SH-SY5Y (cell line): ENCODE data around the gene ARX.

Source experiments
- GATA2 ChIP-seq: IDR thresholded peaks from 2 replicates; pipeline ENCODE4 v1.6.1; 2011; ENCODE audit warnings: mild to moderate bottlenecking, low read depth, low read length
- GATA3 ChIP-seq: IDR thresholded peaks from 2 replicates; pipeline ENCODE4 v1.6.1; 2011; ENCODE audit warnings: low read depth, mild to moderate bottlenecking, low read length, moderate library complexity

ARX gene

DNA sequence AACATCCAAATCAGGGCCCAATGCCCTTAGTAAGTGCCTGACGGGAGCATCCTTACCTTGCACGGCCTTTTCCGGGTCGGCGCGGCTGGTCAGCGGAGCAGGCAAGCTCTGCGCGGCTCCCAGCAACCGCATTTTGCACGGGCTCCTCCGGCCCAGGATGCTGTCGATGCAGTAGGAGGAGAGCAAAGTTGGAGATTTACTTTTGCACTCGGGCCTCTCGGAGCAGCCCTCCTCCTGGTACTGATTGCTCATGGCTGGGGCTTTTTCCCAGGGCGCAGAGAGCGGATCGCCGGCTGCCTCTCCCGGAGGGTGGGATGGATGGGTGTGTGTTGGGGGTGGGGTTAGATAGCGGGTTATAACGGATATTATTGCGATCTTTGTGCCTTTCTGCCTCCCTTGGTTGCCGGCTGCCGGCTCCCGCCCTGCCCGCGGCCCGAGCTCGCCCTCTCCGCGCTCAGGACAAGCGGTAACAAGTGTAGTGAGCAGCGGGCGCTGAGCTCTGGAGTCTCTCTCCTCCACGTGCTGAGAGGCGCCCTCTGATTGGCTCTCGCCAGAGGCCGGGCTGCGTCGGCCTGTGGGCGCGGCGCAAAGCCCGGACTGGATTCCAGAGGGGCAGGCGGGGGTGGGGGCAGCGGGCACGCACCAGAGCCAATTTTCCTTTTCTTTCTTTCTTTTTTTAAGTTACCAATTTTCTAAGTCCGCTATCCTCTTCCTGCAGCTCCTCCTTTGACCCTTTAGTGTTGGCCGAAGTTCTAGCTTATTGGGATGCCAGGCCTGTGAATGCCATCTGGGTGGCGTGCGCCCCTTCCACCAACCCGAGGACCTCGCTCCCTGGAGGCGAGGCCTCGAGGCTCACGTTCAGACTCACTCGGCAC, at the start of gene ARX:
Gene ARX, minus strand, starts transcription at position 480 of the 875 bp plus-strand sequence. Its CDS starts 228 bp downstream, at position 252.
- TF ChIP-seq GATA3 (no peak), GATA2 (no peak)

DNA sequence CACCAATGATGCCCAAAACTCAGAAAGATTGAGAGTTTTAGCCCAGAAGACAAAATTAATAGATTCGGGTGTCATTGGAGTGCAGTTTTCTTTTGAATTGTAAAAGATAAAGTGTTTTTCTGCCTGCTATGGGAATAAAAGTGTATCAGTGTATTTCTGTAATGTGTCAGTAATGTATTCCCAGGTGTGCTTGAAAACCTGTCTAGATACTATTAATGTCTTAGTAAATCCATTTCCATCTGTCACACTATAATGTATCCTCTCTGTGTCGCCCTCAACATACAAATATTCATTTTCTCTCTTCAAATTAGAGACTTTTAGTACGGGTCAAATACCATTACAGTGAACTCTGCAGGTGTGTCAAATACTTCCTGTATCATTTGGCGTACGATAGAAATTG, 43.5 kb upstream of the ARX start:
- TF ChIP-seq GATA2 (no peak), GATA3 (no peak)

DNA sequence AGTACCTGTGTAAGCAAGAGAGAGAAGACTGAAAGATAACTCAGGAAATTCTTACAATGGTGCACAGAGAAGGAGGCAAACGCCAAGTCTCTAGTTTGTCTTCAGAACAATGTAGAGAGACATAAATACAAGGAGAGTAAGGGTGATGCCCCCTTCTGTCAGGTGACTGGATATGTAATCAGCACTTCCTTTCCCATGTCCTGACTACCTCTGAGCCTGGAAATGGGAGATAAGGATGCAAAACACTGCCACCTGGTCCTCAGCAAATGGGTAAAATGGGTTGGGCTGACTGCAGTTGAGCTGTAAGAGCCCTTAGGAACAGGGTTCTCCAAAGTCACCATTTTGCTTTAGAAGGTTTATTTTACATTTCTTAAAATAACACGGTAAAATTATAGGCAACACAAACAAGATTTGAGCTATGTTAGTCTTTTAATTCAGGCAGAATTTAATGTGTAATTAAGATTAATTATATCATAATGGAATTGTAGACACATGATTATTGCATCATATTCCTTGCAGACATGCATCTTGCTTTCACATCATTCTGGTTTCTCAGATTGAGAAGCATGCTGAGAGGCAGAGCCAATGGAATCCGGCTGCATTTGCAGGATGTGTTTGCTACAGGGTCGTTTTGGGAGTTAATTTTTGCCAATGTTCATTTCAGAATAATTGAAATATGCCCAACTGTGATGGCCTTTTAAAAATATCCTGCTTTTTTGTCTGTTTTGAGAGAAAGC, 37.2 kb upstream of the ARX start:
- TF ChIP-seq GATA2 (no peak), GATA3 (no peak)

DNA sequence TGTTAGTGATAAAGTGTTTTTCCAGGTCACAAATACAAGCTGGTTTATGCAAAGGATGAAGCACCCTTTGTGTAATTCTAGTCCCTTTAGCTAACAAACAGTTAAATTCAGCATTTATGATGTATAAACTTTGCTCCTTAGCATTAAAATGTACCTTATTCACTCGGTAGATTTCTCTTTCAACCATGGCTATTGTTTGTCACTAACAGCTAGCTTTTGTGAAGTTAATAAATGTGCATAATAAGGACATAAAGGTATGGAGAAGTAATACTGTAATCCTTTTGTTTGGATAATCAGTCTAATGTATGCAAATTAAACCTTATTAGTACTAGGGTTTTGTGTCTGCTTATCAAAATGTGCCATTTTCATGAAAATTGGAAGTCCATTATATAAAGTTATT, 34.2 kb upstream of the ARX start:
- TF ChIP-seq GATA2, result no peak

DNA sequence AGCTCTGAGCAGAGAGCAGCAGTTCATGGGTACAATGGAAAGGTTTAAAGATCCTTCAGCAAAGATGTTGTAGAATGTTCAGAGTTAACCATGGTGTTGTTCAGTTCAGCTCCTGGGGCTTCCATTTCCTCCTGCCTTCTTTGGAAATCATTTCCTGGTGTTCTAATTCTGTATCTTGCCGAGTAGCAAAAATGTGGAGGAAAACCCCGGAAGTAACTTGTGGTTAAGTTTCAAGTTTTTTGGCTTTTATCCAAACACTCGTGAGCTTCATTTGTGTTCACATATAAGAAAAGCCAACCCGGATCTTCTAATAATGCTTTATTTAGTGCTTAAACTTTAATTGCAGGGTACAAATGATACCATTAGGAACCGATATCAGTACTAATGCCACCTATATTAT, 33.6 kb upstream of the ARX start:
- TF ChIP-seq GATA3, result no peak
- no peak for TF ChIP-seq GATA2

DNA sequence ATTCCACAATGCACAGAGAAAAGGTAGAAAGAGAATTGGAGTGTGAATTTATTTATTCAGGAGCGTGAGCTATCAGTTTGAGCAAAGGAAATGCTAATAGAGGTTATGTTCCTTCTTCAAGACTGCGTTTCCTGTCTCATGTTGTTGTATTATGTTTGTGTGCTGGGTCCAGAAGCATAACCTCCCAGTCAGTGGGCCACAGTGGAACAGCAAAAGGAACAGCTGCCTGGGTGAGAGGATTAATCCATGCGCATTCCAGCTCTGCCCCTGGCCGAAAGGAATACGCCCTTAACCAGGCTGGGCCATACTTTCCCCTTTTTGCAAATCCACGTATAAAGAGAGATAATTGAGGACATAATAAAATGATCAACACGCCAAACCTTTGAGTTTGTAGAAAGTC, 32.4 kb upstream of the ARX start:
- TF ChIP-seq GATA3, result no peak
- no peak for TF ChIP-seq GATA2

DNA sequence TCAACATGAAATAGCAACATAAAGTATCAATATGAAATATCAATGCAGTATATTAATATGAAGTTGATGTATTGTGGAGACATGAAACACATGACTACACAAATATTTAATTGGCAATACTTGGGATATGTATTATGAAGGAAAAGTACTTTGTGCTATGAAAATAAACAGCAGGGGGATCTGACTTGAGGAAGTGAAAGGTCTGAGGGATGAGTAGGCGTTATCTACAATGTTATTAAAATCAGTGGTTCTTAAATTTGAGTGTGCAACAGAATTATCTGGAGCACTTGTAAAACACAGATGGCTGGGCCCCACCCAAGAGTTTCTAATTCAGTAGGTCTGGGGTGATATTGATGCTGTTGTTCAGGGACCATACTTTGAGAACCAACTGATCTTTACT, 27.4 kb upstream of the ARX start:
- TF ChIP-seq GATA3 (no peak), GATA2 (no peak)

DNA sequence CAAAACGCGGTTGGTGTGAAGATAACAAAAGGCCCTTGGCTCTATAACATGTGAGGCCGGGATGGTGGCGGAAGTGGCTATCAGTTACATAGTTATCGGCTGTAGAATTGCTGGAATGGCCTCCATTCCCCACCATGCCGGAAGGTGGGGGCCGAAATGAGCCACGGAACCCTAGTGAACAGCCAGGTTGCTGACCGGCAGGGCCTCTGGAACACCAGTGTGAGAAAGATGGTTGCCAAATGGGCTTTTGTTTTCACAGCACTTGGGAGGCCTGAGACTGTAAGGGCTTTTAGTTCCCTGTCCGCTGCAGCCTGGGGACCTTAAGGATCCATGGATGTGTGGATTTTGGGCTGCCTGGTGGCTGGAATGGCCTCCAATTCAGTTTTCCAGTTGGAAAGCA, 23.3 kb upstream of the ARX start:
- TF ChIP-seq GATA2 (no peak), GATA3 (no peak)

DNA sequence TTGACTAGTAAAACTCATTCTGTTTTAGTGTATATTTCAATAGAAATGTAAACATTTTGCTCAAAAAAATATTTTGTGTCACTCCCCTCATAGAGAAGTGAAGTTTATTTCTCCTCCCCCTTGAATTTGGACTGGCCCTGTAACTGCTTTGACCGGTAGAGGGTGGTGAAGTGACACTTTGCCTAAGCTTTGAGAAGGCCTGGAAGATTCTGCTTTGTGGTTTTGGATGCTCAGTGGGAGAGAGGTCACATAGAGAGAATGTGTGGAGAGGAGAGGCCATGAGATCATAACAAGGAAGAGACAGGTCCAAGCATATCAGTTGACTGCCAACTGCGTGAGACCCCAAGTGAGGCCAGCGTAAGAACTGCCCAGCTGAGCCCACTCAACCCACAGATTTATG, 19.1 kb upstream of the ARX start:
- TF ChIP-seq GATA2 (no peak), GATA3 (no peak)

DNA sequence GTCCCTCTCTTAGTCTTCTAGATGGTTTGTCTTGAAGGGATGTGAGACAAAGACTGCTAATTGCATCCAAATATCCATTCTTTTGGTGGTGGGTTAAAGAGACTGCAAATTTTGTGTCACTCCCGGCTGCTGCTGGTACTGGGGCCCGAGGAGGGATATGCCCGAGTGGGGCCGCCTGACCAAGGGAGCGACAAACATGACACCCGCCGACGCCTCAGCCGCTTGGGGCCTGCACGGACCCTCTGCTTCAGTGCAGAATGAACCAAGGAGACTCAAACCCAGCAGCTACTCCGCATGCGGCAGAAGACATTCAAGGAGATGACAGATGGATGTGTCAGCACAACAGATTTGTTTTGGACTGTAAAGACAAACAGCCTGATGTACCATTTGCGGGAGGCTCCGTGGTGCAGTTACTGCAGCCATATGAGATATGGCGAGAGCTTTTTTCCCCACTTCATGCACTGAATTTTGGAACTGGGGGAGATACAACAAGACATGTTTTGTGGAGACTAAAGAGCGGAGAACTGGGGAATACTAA, 13.6 kb upstream of the ARX start:
- TF ChIP-seq GATA2 (no peak), GATA3 (no peak)

DNA sequence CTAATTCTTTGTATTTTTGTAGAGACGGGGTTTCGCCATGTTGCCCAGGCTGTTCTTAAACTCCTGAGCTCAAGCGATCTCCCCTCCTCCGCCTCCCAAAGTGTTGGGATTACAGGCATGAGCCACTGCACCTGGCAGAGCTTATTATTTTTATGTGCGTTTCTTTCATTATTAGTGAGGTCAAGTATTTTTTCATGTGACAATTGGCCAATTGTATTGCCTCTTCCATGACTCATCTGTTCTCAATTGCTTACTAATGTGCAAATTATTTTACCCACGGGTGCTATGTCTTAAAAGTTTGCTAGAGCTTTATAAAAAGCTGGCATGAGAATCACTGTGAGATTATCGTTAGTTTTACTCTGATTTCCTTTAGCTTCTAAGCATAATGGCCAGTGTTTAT, 13.0 kb upstream of the ARX start:
- no peak for TF ChIP-seq GATA2
- TF ChIP-seq GATA3, result no peak

DNA sequence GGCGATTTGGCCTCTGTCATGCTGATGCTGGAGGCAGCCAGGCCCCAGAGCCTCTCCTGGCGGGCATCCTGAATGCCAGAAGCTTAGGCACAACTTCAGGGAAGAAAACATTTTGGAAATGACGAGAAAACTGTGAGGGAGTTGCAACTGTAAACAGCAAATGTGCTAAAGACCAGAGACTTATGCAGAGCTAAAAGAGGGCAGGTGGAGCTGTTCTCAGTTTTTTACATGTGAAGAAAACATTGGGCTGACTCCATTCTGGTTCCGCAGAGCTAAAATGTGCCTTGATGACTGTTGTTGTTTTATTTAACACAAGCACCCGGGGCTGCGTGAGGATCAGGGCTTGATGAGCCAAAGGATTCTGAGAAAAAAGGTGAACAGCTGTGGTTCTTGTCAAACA, 10.8 kb upstream of the ARX start:
- TF ChIP-seq GATA3 (no peak), GATA2 (no peak)

DNA sequence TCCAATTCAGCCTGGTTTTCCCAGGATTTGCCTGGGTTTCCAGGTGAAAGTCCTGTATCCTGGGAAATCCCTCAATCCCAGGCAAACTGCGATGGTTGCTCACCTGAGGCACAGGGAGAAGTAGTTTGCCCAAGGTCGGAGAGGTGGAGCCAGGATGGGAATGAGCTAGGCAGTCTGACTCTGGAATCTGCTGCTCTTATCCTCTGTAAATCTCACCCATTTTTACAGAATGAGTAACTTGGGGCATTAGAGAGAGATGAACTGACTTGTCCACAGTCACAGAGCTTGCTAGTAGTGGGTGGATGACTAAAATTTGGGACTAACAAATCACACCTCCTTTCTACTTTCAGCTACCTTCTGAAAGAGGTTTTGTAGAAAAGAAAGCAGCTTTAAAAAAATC, 9.8 kb upstream of the ARX start:
- TF ChIP-seq GATA3, result no peak
- TF ChIP-seq GATA2, result no peak

DNA sequence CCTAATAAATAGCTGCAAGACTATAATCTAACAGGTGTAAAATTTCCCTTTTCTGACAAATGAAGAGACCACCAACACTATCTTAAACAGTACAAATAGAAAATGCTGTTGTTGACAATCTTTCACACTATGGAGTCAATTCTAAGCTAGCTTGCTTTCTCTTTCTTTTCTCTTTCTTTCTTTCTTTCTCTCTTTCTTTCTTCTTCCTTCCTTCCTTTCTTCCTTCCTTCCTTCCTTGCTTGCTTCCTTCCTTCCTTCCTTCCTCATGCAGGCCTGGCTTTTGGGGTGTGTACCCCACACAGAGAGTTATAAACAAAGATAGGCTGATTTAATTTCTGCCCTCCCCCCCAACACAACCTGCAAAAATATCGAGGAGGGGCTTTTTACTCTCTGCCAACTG, 8.1 kb upstream of the ARX start:
- TF ChIP-seq GATA2 (no peak), GATA3 (no peak)
